Tibial nerve (tissue), 4 donors: Measurements from ENCODE around the gene KRT6B. TPM values are rescaled to one million over a fixed set of nuclear protein-coding genes. Genes with fewer than 3 reads are reported as not detected.

ENCODE experiments used
- DNase-seq, 2 donors: peaks; one replicate each; pipeline ENCODE4 v3.0.0-alpha.2; 2019; ENCODE audit warnings: low spot score in 2 of 2
- H3K27ac ChIP-seq, 4 donors: fragments of 200-600 bp; sonication (generic) in 3 of 4; one replicate each; pipeline ENCODE4 v1.5.1; 2017 to 2019; ENCODE audit warnings: mild to moderate bottlenecking in 1 of 4
- H3K27me3 ChIP-seq, 2 donors: fragments of 200-600 bp; sonication (generic) in 1 of 2; one replicate each; pipeline versions ENCODE4 v1.5.1 to v1.6.0; 2017 to 2019
- H3K36me3 ChIP-seq, 3 donors: fragments of 200-600 bp; sonication (generic); one replicate each; pipeline ENCODE4 v1.5.1; 2018 to 2019
- H3K4me1 ChIP-seq, 4 donors: fragments of 200-600 bp; sonication (generic) in 3 of 4; one replicate each; pipeline ENCODE4 v1.5.1; 2017 to 2019
- H3K4me3 ChIP-seq, 4 donors: fragments of 200-600 bp; sonication (generic) in 3 of 4; one replicate each; pipeline ENCODE4 v1.5.1; 2017 to 2019; ENCODE audit warnings: mild to moderate bottlenecking in 1 of 4, moderate library complexity in 1 of 4
- H3K9me3 ChIP-seq, 4 donors: fragments of 200-600 bp; sonication (generic) in 3 of 4; one replicate each; pipeline ENCODE4 v1.5.1; 2017 to 2019
- CTCF ChIP-seq, 5 experiments: fragments of 200-600 bp in 3 of 5; fragments of 450-650 bp in 2 of 5; sonication (generic) in 3 of 5; IDR thresholded peaks; one replicate each; pipeline ENCODE4 v1.5.1; 2016 to 2019; ENCODE audit warnings: antibody characterized with exemption in 5 of 5, mild to moderate bottlenecking in 3 of 5, moderate library complexity in 2 of 5
- EP300 ChIP-seq, 2 donors: sonication (generic); formaldehyde crosslinking; IDR thresholded peaks; one replicate each; pipeline ENCODE4 v1.6.1; 2017; ENCODE audit warnings: antibody characterized with exemption in 2 of 2, mild to moderate bottlenecking in 1 of 2
- POLR2A ChIP-seq, 2 donors: fragments of 450-650 bp; IDR thresholded peaks; one replicate each; pipeline ENCODE4 v1.6.1; 2017; ENCODE audit warnings: antibody characterized with exemption in 2 of 2, mild to moderate bottlenecking in 2 of 2, moderate library complexity in 2 of 2
- WGBS, 2 donors: methylation state at CpG; one replicate each; pipeline ENCODE4 v1.1.5; 2018; 5-methylcytosine and 5-hydroxymethylcytosine counted together
- total RNA-seq, 4 donors: library from RNA; depleted of rRNA; stranded (reverse); fragments of >200 nt; gene quantifications; one replicate each; pipeline ENCODE4 v1.1.0, GENCODE V29; 2016

Gene KRT6B
- total RNA-seq, 4 donors from 2014 or later: not detected

- Histone ChIP-seq H3K27ac (no peak overlapping the region), H3K27me3 (no peaks in the 10 kb centered on the region), H3K4me3 (no peak overlapping the region), H3K36me3 (no peaks in the 10 kb centered on the region), H3K9me3 (no peaks in the 10 kb centered on the region), H3K4me1 (no peaks in the 10 kb centered on the region)
- no peak for TF ChIP-seq POLR2A (IDR thresholded peaks at IDR 0.05)
- TF ChIP-seq EP300 (IDR thresholded peaks at IDR 0.05): no peak
- no peak for TF ChIP-seq CTCF (IDR thresholded peaks at IDR 0.05)
- no peak for DNase-seq
- WGBS, 2 donors: 74 to 95% methylated on average over 4 of the region's 4 CpGs
Observed at GRCh38 chr12:52469853-52470252, 17.9 kb upstream of the KRT6B start.

- H3K27me3 ChIP-seq: no peaks in the 10 kb centered on the region
- H3K9me3 ChIP-seq: no peaks in the 10 kb centered on the region
- no peak for DNase-seq
- TF ChIP-seq POLR2A (IDR thresholded peaks at IDR 0.05) (no peak), EP300 (IDR thresholded peaks at IDR 0.05) (no peak), CTCF (IDR thresholded peaks at IDR 0.05) (no peak)
- no peaks in the 10 kb centered on the region for H3K36me3 ChIP-seq
- no peak overlapping the region for H3K27ac ChIP-seq
- no peaks in the 10 kb centered on the region for H3K4me1 ChIP-seq
- no peak overlapping the region for H3K4me3 ChIP-seq
- 58 to 60% methylated on average over 2 of the region's 2 CpGs for WGBS, 2 donors
Observed at GRCh38 chr12:52464897-52465296, 13.0 kb upstream of the KRT6B start.

GRCh38 chr12:52461693-52462092 is 9.7 kb upstream of the KRT6B start:
- TF ChIP-seq EP300 (IDR thresholded peaks at IDR 0.05) (no peak), POLR2A (IDR thresholded peaks at IDR 0.05) (no peak), CTCF (IDR thresholded peaks at IDR 0.05) (no peak)
- no peaks in the 10 kb centered on the region for H3K9me3 ChIP-seq
- no peaks in the 10 kb centered on the region for H3K36me3 ChIP-seq
- H3K4me1 ChIP-seq: no peaks in the 10 kb centered on the region
- no peaks in the 10 kb centered on the region for H3K27me3 ChIP-seq
- DNase-seq: no peak
- no peak overlapping the region for H3K4me3 ChIP-seq
- 58 to 67% methylated on average over 5 of the region's 5 CpGs for WGBS, 2 donors
- H3K27ac ChIP-seq: no peak overlapping the region

- TF ChIP-seq POLR2A (IDR thresholded peaks at IDR 0.05): no peak
- no peak for TF ChIP-seq EP300 (IDR thresholded peaks at IDR 0.05)
- TF ChIP-seq CTCF (IDR thresholded peaks at IDR 0.05): no peak
- Histone ChIP-seq H3K9me3 (no peaks in the 10 kb centered on the region), H3K4me1 (peaks cover 0 to 6% (median 0%) of the 10 kb centered on the region in 4 donors), H3K27me3 (no peaks in the 10 kb centered on the region), H3K36me3 (no peaks in the 10 kb centered on the region), H3K27ac (no peak overlapping the region), H3K4me3 (no peak overlapping the region)
- no peak for DNase-seq
- WGBS, 2 donors: 79 to 90% methylated on average over 5 of the region's 5 CpGs
Observed at GRCh38 chr12:52458861-52459260, 6.9 kb upstream of the KRT6B start.

GRCh38 chr12:52455821-52456220 is 3.9 kb upstream of the KRT6B start:
- no peaks in the 10 kb centered on the region for H3K9me3 ChIP-seq
- no peak for TF ChIP-seq CTCF (IDR thresholded peaks at IDR 0.05)
- no peak for TF ChIP-seq EP300 (IDR thresholded peaks at IDR 0.05)
- no peak for TF ChIP-seq POLR2A (IDR thresholded peaks at IDR 0.05)
- 81 to 88% methylated on average over 1 of the region's 1 CpG for WGBS, 2 donors

More at GRCh38 chr12:52455821-52456220, 3.9 kb upstream of the KRT6B start:
- Histone ChIP-seq H3K4me1 (peaks cover 0 to 6% (median 0%) of the 10 kb centered on the region in 4 donors), H3K27me3 (no peaks in the 10 kb centered on the region), H3K36me3 (no peaks in the 10 kb centered on the region), H3K27ac (no peak overlapping the region), H3K4me3 (no peak overlapping the region)
- no peak for DNase-seq
